GM23248 (cell line): ENCODE data around the gene MAT2A.

ENCODE experiments used
- EZH2 ChIP-seq: fragments of 200-600 bp; sonication (generic); IDR thresholded peaks from 2 replicates; pipeline ENCODE4 v1.6.1; 2018; ENCODE audit warnings: antibody characterized with exemption, mild to moderate bottlenecking; ENCODE audit not compliant: insufficient read depth, poor library complexity, severe bottlenecking
- EZH2phosphoT487 ChIP-seq: fragments of 200-600 bp; sonication (generic); IDR thresholded peaks from 2 replicates; pipeline ENCODE4 v1.6.1; 2018; ENCODE audit warnings: antibody characterized with exemption, moderate library complexity, mild to moderate bottlenecking, low read depth; ENCODE audit not compliant: insufficient read depth

GRCh38 chr2:85584857-85585780 is 46.2 kb downstream of the MAT2A start:
- TF ChIP-seq EZH2 (no peak), EZH2phosphoT487 (no peak)
